ENCODE measurements around the gene RCAN3.

RCAN3 gene

DNA sequence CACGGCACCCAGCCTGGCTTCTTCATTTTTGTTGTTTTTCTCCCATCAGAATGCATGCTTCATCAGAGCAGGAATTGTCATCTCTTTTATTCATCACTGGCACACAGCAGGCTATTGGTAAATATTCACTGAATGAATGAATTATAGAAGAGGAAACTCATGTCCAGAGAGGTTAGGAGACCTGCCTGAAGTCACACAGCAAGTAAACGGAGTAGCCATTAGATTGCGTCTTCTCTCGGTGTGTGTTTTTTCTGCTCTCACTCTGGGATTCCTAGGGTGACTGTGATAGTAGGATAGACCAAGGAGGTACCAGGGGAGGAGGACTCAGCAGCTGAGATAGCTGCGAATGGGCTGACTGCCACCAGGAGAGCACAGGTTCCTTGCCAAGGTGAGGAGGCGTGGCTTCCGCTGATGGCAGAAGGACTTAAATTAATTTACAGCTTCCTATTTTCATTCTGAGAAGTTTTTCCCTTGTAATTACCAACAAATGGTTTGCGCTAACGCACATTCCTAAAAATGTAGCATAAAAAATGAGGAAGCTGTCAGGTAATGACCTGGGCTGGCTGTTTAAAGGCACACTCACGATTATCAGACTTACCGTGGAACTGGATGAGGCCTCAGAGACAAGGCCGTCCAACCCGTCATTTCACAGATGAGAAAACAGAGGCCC is 48.8 kb downstream of the RCAN3 start:
- DNase-seq (ENCODE audit: low spot score): no peak

GRCh38 chr1:24551960-24552571 is 49.4 kb downstream of the RCAN3 start:
- no peak for DNase-seq (ENCODE audit: low spot score)

- DNase-seq (ENCODE audit: low spot score): no peak
Observed at GRCh38 chr1:24553931-24554330, 51.3 kb downstream of the RCAN3 start.

- no peak for DNase-seq (ENCODE audit: low spot score)
Observed at GRCh38 chr1:24554714-24555113, 52.1 kb downstream of the RCAN3 start.

DNA sequence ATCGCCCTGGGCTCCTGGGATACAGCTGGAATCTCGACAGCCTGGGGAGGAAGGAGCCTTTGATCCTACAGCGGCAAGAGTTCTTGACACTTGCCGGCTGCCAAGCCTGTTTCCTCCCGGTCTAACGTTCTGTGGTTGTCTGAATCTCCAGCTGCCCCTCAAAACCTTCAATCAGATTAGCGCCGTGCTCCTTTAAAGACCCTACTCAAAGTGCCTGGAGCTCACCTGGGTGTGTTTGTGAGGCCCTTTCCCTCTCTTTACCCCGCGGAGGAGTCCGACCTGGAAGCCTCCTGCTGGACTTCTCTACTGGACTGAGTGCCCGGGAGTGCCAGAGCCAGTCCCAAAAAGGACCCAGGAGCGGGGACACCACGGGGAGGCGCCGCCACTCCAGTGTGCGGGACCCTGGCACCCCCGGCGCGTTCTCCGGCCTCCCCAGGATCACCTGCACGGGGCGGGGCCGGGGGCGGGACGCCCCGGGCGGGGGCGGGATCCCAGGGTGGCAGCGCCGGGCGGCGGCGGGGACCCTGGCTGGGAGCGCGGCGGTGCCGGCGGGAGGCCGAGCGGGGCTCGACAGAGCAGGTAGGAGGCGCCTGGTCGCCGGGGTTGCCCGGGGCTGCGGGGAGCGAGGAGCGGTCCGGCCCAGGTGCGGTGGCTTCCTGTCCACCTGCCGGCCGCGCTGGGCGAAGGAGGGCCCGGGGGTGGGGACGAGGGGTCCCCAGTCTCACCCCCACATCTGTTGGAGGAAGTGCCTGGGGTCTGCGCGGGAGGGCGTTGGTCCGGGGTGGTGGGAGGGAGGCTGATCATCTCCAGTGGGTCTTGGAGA is 53.2 kb downstream of the RCAN3 start, which contains the start of gene NCMAP:
TSS of gene NCMAP (plus strand) at position 497 of the 823 bp plus-strand sequence. CDS start 39,344 bp downstream, outside the sequence.
- DNase-seq (ENCODE audit: low spot score): no peak

DNA sequence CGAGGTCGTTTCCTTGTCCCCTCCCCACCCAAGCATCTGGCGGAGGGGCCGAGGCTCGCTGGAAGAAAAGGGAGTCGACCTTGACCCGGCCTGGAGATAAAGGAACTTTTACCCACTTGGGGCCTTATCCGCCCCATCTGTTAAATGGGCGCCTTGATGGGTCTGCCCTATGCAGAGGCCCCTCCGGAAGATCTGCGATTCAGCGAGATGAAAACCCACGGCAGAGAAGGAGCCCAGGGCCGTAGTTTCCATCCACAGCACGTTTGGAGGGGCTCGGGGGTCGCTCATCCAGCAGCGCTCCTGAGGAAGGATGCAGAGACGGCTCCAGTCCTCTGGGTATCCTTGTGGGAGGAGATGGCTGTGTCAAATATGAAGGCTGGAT is 53.8 kb downstream of the RCAN3 start:
- DNase-seq (ENCODE audit: low spot score): no peak

DNA sequence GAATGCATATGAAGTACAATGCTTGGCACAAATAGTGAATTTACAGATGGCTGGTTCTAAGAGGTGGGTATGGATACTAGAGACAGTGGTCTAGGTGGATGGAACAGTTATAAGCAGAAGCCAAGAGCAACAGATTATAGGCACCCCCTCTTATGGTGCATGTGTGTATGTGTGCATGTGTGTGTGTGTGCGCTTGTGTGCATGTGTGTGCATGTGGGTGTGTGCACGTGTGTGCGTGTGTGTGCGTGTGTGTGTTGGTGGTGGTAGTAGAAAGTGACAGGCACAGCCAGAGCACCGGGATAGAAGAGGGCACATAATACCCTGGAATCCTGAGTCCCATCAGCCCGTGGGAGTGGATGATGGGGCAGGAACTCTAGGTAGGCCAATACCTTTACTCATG is 54.6 kb downstream of the RCAN3 start:
- no peak for DNase-seq (ENCODE audit: low spot score)

DNA sequence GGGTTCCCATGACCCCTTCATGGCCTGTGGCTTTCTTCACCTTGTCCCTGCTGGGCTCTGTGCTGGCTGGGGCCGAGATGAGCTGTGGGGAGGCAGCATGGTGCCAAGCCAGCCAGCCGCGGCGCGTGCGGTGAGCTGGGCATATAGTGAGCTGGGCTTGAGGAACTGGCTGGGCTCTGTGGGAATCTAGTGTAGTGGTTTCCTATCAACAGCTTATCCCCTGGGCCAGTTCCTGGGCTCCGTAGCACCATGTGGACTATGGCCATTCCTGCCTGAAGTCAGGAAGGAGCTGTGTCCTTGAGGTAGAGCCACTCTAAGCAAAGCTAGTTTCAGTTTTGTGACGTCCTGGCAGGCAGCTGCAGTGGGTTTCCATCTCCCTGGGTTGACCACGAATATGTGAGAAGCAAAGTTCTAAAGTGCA is 55.1 kb downstream of the RCAN3 start:
- DNase-seq (ENCODE audit: low spot score): no peak

DNA sequence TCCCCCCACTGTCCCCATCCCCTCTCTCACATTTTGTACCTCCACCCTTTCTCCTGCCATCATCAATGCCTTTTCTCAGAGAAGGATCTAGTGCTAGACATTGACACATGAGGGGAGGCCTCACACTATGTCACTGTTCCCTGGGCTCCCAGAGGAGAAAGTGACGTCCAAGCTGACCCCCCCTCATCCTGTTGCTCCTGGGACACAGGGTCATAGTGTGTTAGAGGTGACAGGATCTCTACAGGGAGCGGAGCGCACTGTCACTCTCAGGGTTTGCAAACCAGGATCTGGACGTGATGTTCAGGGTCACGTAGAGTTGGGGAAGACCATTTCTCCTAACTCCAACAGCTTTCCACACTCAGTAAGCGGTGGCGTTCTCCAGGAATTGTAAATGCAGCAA is 55.8 kb downstream of the RCAN3 start:
- no peak for DNase-seq (ENCODE audit: low spot score)

GRCh38 chr1:24558902-24559791 is 56.5 kb downstream of the RCAN3 start:
- no peak for DNase-seq (ENCODE audit: low spot score)

GRCh38 chr1:24560361-24560760 is 57.7 kb downstream of the RCAN3 start:
- no peak for DNase-seq (ENCODE audit: low spot score)

GRCh38 chr1:24562625-24563024 is 60.0 kb downstream of the RCAN3 start:
- no peak for DNase-seq (ENCODE audit: low spot score)

DNA sequence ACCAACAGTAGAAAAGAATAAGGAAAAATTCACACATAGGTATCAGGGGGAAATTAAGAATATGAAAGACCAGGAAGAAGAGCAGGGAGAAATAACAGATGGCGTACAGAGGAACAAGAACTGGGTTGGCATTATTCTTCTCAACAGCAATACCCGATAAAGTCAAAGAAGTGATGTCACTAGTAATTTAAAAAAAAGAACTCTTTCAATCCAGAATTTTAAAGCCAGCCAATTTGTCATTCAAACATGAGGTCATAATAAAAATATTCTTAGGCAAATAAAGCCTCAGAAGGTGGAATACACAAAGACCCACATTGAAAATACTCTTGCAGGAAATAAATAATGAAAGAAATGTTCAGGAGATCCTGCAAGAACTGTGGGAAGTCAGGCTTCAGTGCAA is 62.1 kb downstream of the RCAN3 start:
- DNase-seq (ENCODE audit: low spot score): no peak

GRCh38 chr1:24566236-24566867 is 63.7 kb downstream of the RCAN3 start:
- no peak for DNase-seq (ENCODE audit: low spot score)

GRCh38 chr1:24567792-24568388 is 65.3 kb downstream of the RCAN3 start:
- no peak for DNase-seq (ENCODE audit: low spot score)

DNA sequence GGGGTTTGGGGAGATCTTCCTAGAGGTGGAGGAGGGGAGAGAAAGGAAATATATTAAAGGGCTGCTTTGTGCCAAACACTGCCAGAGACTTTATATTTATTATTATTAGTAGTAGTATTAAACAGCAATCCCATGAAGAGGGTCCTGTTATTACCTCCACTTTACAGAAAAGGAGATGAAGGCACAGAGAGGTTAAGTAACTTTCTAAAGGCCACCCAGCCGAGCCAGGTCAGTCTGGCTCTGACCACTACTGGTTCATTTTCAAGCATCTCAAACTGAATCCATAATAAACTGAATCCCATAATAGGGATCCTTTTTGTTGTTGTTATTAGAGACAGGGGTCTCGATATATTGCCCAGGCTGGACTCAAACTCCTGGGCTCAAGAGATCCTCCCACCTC is 65.8 kb downstream of the RCAN3 start:
- no peak for DNase-seq (ENCODE audit: low spot score)

GRCh38 chr1:24570265-24571125 is 67.9 kb downstream of the RCAN3 start:
- DNase-seq (ENCODE audit: low spot score): no peak

DNA sequence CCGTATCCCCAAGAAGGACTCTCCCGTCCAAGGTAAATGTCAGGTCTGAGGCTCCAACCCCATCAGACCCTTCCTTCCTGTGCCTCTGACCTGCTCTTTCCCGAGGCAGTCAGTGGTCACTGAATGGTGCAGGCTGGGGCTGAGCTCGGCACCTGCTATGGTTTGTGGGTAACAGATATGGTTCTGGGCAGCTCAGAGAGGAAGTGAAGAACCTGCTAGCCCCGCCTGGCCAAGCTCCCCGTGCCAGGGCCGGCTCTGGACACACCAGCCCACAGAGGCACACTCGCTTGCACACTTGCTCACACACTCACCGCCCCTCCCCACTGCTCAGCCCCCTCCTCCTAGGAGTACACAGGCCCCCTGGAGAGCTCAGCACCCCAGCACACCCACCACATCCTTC is 69.7 kb downstream of the RCAN3 start:
- no peak for DNase-seq (ENCODE audit: low spot score)

DNA sequence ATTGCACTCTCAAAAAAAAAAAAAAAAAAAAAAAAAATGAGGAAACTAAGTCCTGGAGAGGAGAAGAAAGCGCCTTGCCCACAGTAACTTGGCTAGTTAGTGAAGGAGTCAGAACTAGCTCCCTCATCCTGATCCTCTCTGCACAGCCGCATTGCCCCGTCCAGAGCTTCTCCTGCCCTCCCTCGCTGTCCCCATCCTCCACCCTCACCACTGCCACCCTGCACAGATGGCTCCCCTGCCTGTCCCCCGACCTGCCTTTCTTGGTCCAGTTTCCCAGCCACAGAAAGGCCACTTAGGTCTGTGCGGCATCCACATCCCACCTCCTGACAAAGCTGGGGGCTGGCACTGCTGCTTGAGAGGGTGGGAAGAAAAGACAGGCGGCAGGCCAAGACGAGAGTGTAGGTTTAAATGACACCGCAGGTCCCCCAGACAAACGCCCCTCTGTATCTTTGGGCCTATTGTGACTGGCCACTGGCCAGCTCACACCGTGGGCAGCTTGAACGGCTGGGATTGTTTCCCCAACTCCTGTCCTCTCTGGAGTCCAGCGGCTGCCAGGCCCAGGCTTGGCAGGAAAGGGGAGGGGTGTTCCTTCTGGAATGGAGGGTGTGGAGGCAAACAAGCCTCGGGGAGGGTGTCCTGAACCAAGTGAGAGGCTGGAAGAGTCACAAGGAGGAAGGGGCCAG is 73.4 kb downstream of the RCAN3 start:
- DNase-seq (ENCODE audit: low spot score): no peak

DNA sequence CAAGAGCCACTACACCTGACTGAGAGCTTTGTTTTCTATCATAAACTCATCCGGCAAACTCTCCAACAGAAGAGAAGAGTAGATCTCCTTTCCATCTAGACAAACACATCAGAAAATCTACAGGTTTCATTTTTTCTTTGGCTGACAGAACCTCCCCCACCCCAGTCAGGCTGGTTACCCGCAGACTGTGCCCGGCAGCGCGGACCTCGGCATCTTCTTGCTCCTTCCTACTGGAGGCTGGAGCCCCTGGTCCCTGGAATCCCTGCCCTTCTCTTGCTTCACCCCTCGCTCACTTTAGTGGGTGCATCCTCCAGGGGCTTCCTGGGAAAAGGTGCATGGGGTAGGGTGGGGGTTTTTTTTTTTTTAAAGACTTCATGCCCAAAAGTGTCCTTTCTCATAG is 76.2 kb downstream of the RCAN3 start:
- no peak for DNase-seq (ENCODE audit: low spot score)

All from RKO (cell line).